IMR-90 (cell line): Measurements from ENCODE around the gene FANCE.

Experiments
- CTCF ChIP-seq: conservative IDR thresholded peaks from 2 replicates; pipeline ENCODE4 v1.5.1; 2012; ENCODE audit warnings: mild to moderate bottlenecking, low read depth, low read length, improper control_type of control experiment
- MXI1 ChIP-seq: IDR thresholded peaks from 2 replicates; pipeline ENCODE4 v1.6.1; 2012; ENCODE audit warnings: low read depth, mild to moderate bottlenecking, low read length, moderate library complexity, borderline replicate concordance
- RAD21 ChIP-seq: IDR thresholded peaks from 2 replicates; pipeline ENCODE4 v1.6.1; 2012; ENCODE audit warnings: low read length, improper control_type of control experiment

GRCh38 chr6:35495258-35496035 is 43.3 kb downstream of the FANCE start:
- TF ChIP-seq CTCF, result no peak
- TF ChIP-seq MXI1, result no peak
- TF ChIP-seq RAD21, result no peak
